PC-9 (cell line): Measurements from ENCODE around the gene PNKD.

Source experiments
- CTCF ChIP-seq: fragments of 200-600 bp; sonication (generic); conservative IDR thresholded peaks from 2 replicates; pipeline ENCODE4 v1.6.1; 2017; ENCODE audit warnings: mixed run types, antibody characterized with exemption, mild to moderate bottlenecking, moderate library complexity
- EZH2 ChIP-seq: fragments of 200-600 bp; sonication (generic); IDR thresholded peaks from 2 replicates; pipeline ENCODE4 v1.8.0; 2017; ENCODE audit warnings: antibody characterized with exemption, low read depth

DNA sequence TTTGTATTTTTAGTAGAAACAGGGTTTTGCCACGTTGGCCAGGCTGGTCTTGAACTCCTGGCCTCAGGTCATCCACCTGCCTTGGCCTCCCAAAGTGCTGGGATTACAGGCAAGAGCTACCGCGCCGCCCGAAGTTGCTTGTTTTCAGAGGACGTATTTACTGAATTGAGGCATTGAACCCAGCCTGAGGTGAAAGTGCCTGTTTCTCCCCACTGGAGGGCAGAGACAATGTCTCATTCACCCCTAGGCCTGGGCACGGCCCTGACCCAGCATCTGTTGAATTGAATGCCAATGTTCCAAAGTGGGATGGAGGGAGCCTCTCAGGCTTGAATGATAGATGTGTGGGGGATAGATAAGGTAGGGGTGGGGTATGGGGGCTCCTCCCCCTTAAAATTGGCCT lies 26.5 kb downstream of the PNKD start:
- TF ChIP-seq CTCF (no peak), EZH2 (no peak)
